B cell (primary cell): ENCODE measurements around the gene FAM114A2. TPM values are rescaled to one million over a fixed set of nuclear protein-coding genes. Genes with fewer than 3 reads are reported as not detected.

Experiments used
- ATAC-seq: fragments of 200-7000 bp; cut with Tn5 transposase; one replicate; pipeline ENCODE4 v1.10.0; 2021; ENCODE audit warnings: low read depth, mild to moderate bottlenecking, moderate number of reproducible peaks, moderate library complexity
- CTCF ChIA-PET: fragments of 350-600 bp; sonication (Branson Sonifier 250); formaldehyde crosslinking; loops from one replicate; lab custom pipeline; 2021; ENCODE audit warnings: antibody characterized with exemption, inconsistent platforms; lab: Charles Lee
- POLR2A ChIA-PET: fragments of 350-600 bp; sonication (Branson Sonifier 250); formaldehyde crosslinking; loops from one replicate; lab custom pipeline; 2021; ENCODE audit warnings: antibody characterized with exemption; lab: Charles Lee
- DNase-seq: peaks from one replicate; pipeline ENCODE4 v3.0.0; 2013
- H2AFZ ChIP-seq: 2 replicates; pipeline ENCODE4 v1.6.1; 2012; ENCODE audit warnings: mild to moderate bottlenecking, low read depth, low read length; ENCODE audit not compliant: insufficient read depth, poor library complexity, severe bottlenecking
- H3K27ac ChIP-seq, 2 donors: 1 replicate in 1 of 2; 2 replicates in 1 of 2; pipeline ENCODE4 v1.5.1; 2012 to 2013; ENCODE audit warnings: low read length in 2 of 2, mild to moderate bottlenecking in 2 of 2, moderate library complexity in 1 of 2
- H3K27me3 ChIP-seq, 4 experiments: fragments of 200-600 bp in 1 of 4; sonication (generic) in 1 of 4; replicated peaks in 1 of 4; 1 replicate in 2 of 4; 2 replicates in 2 of 4; pipeline versions ENCODE4 v1.6.1 to v1.7.0; 2013 to 2016; ENCODE audit warnings: low read length in 3 of 4, mild to moderate bottlenecking in 2 of 4, mixed read lengths in 1 of 4, moderate library complexity in 1 of 4; ENCODE audit not compliant: insufficient read depth in 4 of 4, control insufficient read depth in 3 of 4; ENCODE audit errors: control extremely low read depth in 1 of 4
- H3K36me3 ChIP-seq, 2 experiments: replicated peaks in 1 of 2; 1 replicate in 1 of 2; 2 replicates in 1 of 2; pipeline versions ENCODE4 v1.6.1 to v1.7.1; 2013; ENCODE audit warnings: low read length in 1 of 2; ENCODE audit not compliant: insufficient read depth in 2 of 2, control insufficient read depth in 1 of 2; ENCODE audit errors: control extremely low read depth in 1 of 2, extremely low read depth in 1 of 2
- H3K4me1 ChIP-seq, 2 donors: fragments of 200-600 bp in 1 of 2; sonication (generic) in 1 of 2; 1 replicate in 1 of 2; 2 replicates in 1 of 2; pipeline versions ENCODE4 v1.5.1 to v1.6.1; 2013 to 2017; ENCODE audit warnings: low read length in 2 of 2; ENCODE audit not compliant: control insufficient read depth in 2 of 2, insufficient read depth in 2 of 2
- H3K4me2 ChIP-seq: replicated peaks from 2 replicates; pipeline ENCODE3; 2012; ENCODE audit warnings: mild to moderate bottlenecking, low read depth, low read length; ENCODE audit not compliant: poor library complexity, severe bottlenecking
- H3K4me3 ChIP-seq, 5 experiments: fragments of 200-600 bp in 1 of 5; sonication (generic) in 1 of 5; 1 replicate in 3 of 5; 2 replicates in 2 of 5; pipeline versions ENCODE4 v1.5.1 to v1.7.0; 2011 to 2016; ENCODE audit warnings: low read length in 4 of 5, mild to moderate bottlenecking in 4 of 5, low read depth in 2 of 5, control low read depth in 1 of 5, moderate library complexity in 1 of 5; ENCODE audit not compliant: insufficient read depth in 1 of 5; ENCODE audit errors: control extremely low read depth in 1 of 5, extremely low read depth in 1 of 5
- H3K79me2 ChIP-seq: fragments of 200-600 bp; sonication (generic); one replicate; pipeline ENCODE4 v1.6.0; 2016; ENCODE audit warnings: low read length; ENCODE audit not compliant: control insufficient read depth, insufficient read depth
- H3K9ac ChIP-seq: fragments of 200-600 bp; sonication (generic); 2 replicates; pipeline ENCODE4 v1.6.1; 2017; ENCODE audit warnings: mild to moderate bottlenecking, low read length, moderate library complexity
- H3K9me3 ChIP-seq, 3 donors: one replicate each; pipeline versions ENCODE4 v1.6.1 to v1.7.1; 2013; ENCODE audit warnings: low read length in 2 of 3; ENCODE audit not compliant: control insufficient read depth in 2 of 3, insufficient read depth in 1 of 3; ENCODE audit errors: control extremely low read depth in 1 of 3
- H4K20me1 ChIP-seq: 2 replicates; pipeline ENCODE4 v1.6.0; 2012; ENCODE audit warnings: mild to moderate bottlenecking, low read length; ENCODE audit not compliant: insufficient read depth, control insufficient read depth, poor library complexity, severe bottlenecking
- H3K27ac Mint-ChIP-seq: one replicate; pipeline ENCODE4 v1.8.0; 2021; ENCODE audit warnings: mixed read lengths
- H3K27me3 Mint-ChIP-seq: one replicate; pipeline ENCODE4 v1.8.0; 2021; ENCODE audit warnings: mixed read lengths
- H3K4me1 Mint-ChIP-seq: one replicate; pipeline ENCODE4 v1.8.0; 2021; ENCODE audit warnings: mixed read lengths
- H3K4me3 Mint-ChIP-seq: one replicate; pipeline ENCODE4 v1.8.0; 2021; ENCODE audit warnings: mixed read lengths
- H3K9me3 Mint-ChIP-seq: one replicate; pipeline ENCODE4 v1.8.0; 2022; ENCODE audit warnings: mixed read lengths; ENCODE audit not compliant: insufficient read depth
- EZH2 ChIP-seq: IDR thresholded peaks from 2 replicates; pipeline ENCODE4 v1.6.1; 2012; ENCODE audit warnings: borderline replicate concordance, low read depth, mild to moderate bottlenecking, moderate library complexity, low read length; ENCODE audit not compliant: insufficient read depth, poor library complexity, severe bottlenecking
- WGBS: methylation state at CpG from one replicate; pipeline ENCODE4 v1.1.5; 2013; ENCODE audit warnings: missing lambda C conversion rate; ENCODE audit not compliant: insufficient coverage; 5-methylcytosine and 5-hydroxymethylcytosine counted together
- intact Hi-C: fragments of 100-400 bp; cut with micrococcal nuclease; formaldehyde crosslinking; loops from one replicate; pipeline ENCODE4 v1.10.0; 2022
- polyA plus RNA-seq: library from polyadenylated mRNA; depleted of rRNA; stranded (reverse); fragments of >200 nt; gene quantifications from 2 replicates; pipeline ENCODE4 v1.2.3, GENCODE V29; 2012
- total RNA-seq, 2 donors: library from RNA; stranded (reverse); fragments of 120-200 nt in 1 of 2; gene quantifications; 1 replicate in 1 of 2; 2 replicates in 1 of 2; pipeline versions ENCODE4 v1.2.3 to v1.2.4, GENCODE V29; 2013 to 2022
- TF ChIP-seq, protein P1 (sequence below): fragments of 200-600 bp; IDR thresholded peaks from one replicate; pipeline ENCODE4 v1.8.0; 2022; ENCODE audit warnings: antibody characterized with exemption, mild to moderate bottlenecking

FAM114A2 gene
- total and polyA plus RNA-seq, 2 donors (not counting 1 experiment from before 2014, with no cell fraction given) = 6.0 to 34.2 TPM

DNA sequence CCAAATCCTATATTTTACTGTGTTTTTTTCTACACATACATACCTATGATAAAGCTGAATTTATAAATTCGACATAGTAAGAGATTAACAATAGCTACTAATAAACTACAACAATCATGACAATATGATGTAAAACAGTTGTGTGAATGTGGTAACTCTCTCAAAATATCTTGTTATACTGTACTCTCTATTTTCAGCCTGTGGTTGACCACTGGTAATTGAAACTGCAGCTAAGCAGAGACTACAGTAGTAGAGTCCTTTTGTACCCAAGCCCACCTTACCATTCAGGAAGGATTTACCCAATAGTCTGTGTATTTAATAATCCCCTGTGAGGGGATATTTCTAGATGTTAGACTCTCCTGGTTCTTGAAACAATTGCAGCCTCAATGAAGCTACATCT lies 86.7 kb downstream of the FAM114A2 start:
- Histone ChIP-seq H4K20me1 (no peaks in the 10 kb centered on the region), H3K36me3 (no peaks in the 10 kb centered on the region), H3K9me3 (no peaks in the 10 kb centered on the region), H3K4me2 (no peak overlapping the region), H3K27ac (no peak overlapping the region), H3K4me3 (no peak overlapping the region), H3K27me3 (no peaks in the 10 kb centered on the region), H3K79me2 (no peaks in the 10 kb centered on the region), H3K9ac (no peak overlapping the region), H2AFZ (no peak overlapping the region), H3K4me1 (no peaks in the 10 kb centered on the region)
- intact Hi-C loops = no loop called here
- Mint-ChIP-seq H3K27ac (no peak overlapping the region), H3K4me1 (no peaks in the 10 kb centered on the region), H3K9me3 (no peaks in the 10 kb centered on the region), H3K4me3 (no peak overlapping the region), H3K27me3 (peaks cover under 1% of the 10 kb centered on the region)
- ChIA-PET POLR2A (no interaction called here), CTCF (interaction anchor here (0.9 kb wide), 1 partner anchor 23 kb away, joined by 4 read pairs; no protein-coding TSS in a partner anchor)
- ATAC-seq (no peak), DNase-seq (no peak)
- TF ChIP-seq, protein P1, sequence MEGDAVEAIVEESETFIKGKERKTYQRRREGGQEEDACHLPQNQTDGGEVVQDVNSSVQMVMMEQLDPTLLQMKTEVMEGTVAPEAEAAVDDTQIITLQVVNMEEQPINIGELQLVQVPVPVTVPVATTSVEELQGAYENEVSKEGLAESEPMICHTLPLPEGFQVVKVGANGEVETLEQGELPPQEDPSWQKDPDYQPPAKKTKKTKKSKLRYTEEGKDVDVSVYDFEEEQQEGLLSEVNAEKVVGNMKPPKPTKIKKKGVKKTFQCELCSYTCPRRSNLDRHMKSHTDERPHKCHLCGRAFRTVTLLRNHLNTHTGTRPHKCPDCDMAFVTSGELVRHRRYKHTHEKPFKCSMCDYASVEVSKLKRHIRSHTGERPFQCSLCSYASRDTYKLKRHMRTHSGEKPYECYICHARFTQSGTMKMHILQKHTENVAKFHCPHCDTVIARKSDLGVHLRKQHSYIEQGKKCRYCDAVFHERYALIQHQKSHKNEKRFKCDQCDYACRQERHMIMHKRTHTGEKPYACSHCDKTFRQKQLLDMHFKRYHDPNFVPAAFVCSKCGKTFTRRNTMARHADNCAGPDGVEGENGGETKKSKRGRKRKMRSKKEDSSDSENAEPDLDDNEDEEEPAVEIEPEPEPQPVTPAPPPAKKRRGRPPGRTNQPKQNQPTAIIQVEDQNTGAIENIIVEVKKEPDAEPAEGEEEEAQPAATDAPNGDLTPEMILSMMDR = no peak
- no peak for TF ChIP-seq EZH2
- WGBS = no CpG with 5 or more reads among the region's 1 CpG

DNA sequence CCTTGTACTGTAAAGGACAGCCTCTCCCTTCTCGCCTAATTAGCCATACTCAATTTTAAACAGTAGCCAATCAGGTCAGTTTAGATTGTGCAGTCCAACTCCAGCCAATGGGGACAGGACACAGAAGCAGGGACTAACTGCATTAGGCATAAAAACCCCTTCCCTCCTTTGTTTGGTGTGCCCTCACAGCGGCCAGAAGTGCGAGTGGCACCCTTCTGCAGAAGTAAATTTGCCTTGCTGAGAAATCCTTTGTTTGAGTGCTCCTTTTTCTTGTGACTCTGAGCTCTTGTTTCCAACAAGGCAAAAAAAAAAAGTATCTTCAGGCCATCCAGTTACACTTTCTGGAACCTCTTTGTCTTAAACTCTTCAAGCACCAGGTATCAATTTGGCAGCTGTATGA lies 97.4 kb downstream of the FAM114A2 start:
- POLR2A ChIA-PET = no interaction called here
- no peaks in the 10 kb centered on the region for H3K36me3 ChIP-seq
- no peak overlapping the region for H2AFZ ChIP-seq
- no peak for ATAC-seq
- no peak overlapping the region for H3K4me2 ChIP-seq
- no peak overlapping the region for H3K27ac Mint-ChIP-seq
- peaks cover 1 to 22% (median 15%) of the 10 kb centered on the region in 3 donors for H3K9me3 ChIP-seq
- WGBS = 100% methylated on average over 1 of the region's 3 CpGs
- no peak overlapping the region for H3K4me3 ChIP-seq
- TF ChIP-seq, protein P1 = no peak
- no peak for TF ChIP-seq EZH2
- H3K4me1 Mint-ChIP-seq = no peaks in the 10 kb centered on the region
- CTCF ChIA-PET = no interaction called here
- DNase-seq = no peak
- no peaks in the 10 kb centered on the region for H3K79me2 ChIP-seq
- H3K27me3 ChIP-seq = no peaks in the 10 kb centered on the region
- H3K4me3 Mint-ChIP-seq = no peak overlapping the region
- H3K9me3 Mint-ChIP-seq = peaks cover 24% of the 10 kb centered on the region
- no peaks in the 10 kb centered on the region for H4K20me1 ChIP-seq
- H3K27me3 Mint-ChIP-seq = peaks cover 18% of the 10 kb centered on the region
- H3K9ac ChIP-seq = no peak overlapping the region
- no peak overlapping the region for H3K27ac ChIP-seq
- intact Hi-C loops = no loop called here
- no peaks in the 10 kb centered on the region for H3K4me1 ChIP-seq

Other genes with a start within 250 kb of the FAM114A2 start
- 22.9 and 27.1 TPM in 2 replicates for gene MFAP3, start 57 bp upstream of the FAM114A2 start, total RNA-seq
- gene MFAP3, start 57 bp upstream of the FAM114A2 start, polyA plus RNA-seq = 4.6 and 4.8 TPM in 2 replicates
- gene GALNT10, start 151.8 kb upstream of the FAM114A2 start, total RNA-seq = 41.8 and 42.8 TPM in 2 replicates
- gene GALNT10, start 151.8 kb upstream of the FAM114A2 start, polyA plus RNA-seq = 24.0 and 27.7 TPM in 2 replicates